ENCODE results near the gene RNASE13. TPM values are rescaled to one million over a fixed set of nuclear protein-coding genes. Genes with fewer than 3 reads are reported as not detected.
"Not testable (repeated sequence)": the region's sequence is repeated elsewhere in the genome, so short reads cannot be mapped to it uniquely, and the experiment has no call there.

The RNASE13 gene
- total and polyA plus RNA-seq, 2 experiments from 2014 or later: not detected

- H3K4me3 Mint-ChIP-seq: no peak within 1 kb of the TSS; the same call in 2 of the 3 replicates
- no peaks in the 10 kb centered on the region for H3K79me2 ChIP-seq (replicated peaks; ENCODE audit: insufficient read depth)
- no peaks in the 10 kb centered on the region for H3K36me3 ChIP-seq (ENCODE audit: insufficient read depth)
- peaks cover 10% of the 10 kb centered on the region for H3K27me3 Mint-ChIP-seq (ENCODE audit: insufficient read depth, low read depth, poor library complexity)
- no peak within 1 kb of the TSS for H2AFZ ChIP-seq
- H3K9me3 Mint-ChIP-seq: no peaks in the 10 kb centered on the region; the same call in 2 of the 3 replicates
- no peaks in the 10 kb centered on the region for H3F3A ChIP-seq (replicated peaks; ENCODE audit: low read depth)
- ATAC-seq (no peak), DNase-seq (ENCODE audit: low spot score) (no peak)
- H3K27ac Mint-ChIP-seq: no peak within 1 kb of the TSS
- H4K20me1 ChIP-seq (replicated peaks; ENCODE audit: insufficient read depth): no peaks in the 10 kb centered on the region
- no peaks in the 10 kb centered on the region for H3K27me3 ChIP-seq (ENCODE audit: insufficient read depth)
- H3K9me2 ChIP-seq (ENCODE audit: insufficient read depth): no peaks in the 10 kb centered on the region
- H3K36me3 Mint-ChIP-seq (ENCODE audit: low read depth): no peaks in the 10 kb centered on the region; the same call in 2 of the 3 replicates
- no peak within 1 kb of the TSS for H3K4me2 ChIP-seq
- no peak within 1 kb of the TSS for H3K27ac ChIP-seq (ENCODE audit: low read depth)
- H3K4me1 ChIP-seq (ENCODE audit: insufficient read depth): peaks cover 10% of the 10 kb centered on the region
- TF ChIP-seq EZH2 (IDR thresholded peaks at IDR 0.05; ENCODE audit: low read depth, unreplicated experiment) (no peak), EZH2phosphoT487 (IDR thresholded peaks at IDR 0.05; ENCODE audit: unreplicated experiment) (no peak), ZNF331 (CRISPR knock-in tag; IDR thresholded peaks at IDR 0.05; ENCODE audit: low read depth) (no peak), ZNF114 (CRISPR knock-in tag; IDR thresholded peaks at IDR 0.05) (no peak), CREB1 (CRISPR knock-in tag; IDR thresholded peaks at IDR 0.05; ENCODE audit: low read depth) (no peak), STAT1 (IDR thresholded peaks at IDR 0.05; ENCODE audit: unreplicated experiment) (no peak), POLR2AphosphoS5 (IDR thresholded peaks at IDR 0.05; ENCODE audit: low read depth) (no peak), NANOG (IDR thresholded peaks at IDR 0.05; ENCODE audit: borderline replicate concordance) (no peak)
- TF ChIP-seq, protein P1, sequence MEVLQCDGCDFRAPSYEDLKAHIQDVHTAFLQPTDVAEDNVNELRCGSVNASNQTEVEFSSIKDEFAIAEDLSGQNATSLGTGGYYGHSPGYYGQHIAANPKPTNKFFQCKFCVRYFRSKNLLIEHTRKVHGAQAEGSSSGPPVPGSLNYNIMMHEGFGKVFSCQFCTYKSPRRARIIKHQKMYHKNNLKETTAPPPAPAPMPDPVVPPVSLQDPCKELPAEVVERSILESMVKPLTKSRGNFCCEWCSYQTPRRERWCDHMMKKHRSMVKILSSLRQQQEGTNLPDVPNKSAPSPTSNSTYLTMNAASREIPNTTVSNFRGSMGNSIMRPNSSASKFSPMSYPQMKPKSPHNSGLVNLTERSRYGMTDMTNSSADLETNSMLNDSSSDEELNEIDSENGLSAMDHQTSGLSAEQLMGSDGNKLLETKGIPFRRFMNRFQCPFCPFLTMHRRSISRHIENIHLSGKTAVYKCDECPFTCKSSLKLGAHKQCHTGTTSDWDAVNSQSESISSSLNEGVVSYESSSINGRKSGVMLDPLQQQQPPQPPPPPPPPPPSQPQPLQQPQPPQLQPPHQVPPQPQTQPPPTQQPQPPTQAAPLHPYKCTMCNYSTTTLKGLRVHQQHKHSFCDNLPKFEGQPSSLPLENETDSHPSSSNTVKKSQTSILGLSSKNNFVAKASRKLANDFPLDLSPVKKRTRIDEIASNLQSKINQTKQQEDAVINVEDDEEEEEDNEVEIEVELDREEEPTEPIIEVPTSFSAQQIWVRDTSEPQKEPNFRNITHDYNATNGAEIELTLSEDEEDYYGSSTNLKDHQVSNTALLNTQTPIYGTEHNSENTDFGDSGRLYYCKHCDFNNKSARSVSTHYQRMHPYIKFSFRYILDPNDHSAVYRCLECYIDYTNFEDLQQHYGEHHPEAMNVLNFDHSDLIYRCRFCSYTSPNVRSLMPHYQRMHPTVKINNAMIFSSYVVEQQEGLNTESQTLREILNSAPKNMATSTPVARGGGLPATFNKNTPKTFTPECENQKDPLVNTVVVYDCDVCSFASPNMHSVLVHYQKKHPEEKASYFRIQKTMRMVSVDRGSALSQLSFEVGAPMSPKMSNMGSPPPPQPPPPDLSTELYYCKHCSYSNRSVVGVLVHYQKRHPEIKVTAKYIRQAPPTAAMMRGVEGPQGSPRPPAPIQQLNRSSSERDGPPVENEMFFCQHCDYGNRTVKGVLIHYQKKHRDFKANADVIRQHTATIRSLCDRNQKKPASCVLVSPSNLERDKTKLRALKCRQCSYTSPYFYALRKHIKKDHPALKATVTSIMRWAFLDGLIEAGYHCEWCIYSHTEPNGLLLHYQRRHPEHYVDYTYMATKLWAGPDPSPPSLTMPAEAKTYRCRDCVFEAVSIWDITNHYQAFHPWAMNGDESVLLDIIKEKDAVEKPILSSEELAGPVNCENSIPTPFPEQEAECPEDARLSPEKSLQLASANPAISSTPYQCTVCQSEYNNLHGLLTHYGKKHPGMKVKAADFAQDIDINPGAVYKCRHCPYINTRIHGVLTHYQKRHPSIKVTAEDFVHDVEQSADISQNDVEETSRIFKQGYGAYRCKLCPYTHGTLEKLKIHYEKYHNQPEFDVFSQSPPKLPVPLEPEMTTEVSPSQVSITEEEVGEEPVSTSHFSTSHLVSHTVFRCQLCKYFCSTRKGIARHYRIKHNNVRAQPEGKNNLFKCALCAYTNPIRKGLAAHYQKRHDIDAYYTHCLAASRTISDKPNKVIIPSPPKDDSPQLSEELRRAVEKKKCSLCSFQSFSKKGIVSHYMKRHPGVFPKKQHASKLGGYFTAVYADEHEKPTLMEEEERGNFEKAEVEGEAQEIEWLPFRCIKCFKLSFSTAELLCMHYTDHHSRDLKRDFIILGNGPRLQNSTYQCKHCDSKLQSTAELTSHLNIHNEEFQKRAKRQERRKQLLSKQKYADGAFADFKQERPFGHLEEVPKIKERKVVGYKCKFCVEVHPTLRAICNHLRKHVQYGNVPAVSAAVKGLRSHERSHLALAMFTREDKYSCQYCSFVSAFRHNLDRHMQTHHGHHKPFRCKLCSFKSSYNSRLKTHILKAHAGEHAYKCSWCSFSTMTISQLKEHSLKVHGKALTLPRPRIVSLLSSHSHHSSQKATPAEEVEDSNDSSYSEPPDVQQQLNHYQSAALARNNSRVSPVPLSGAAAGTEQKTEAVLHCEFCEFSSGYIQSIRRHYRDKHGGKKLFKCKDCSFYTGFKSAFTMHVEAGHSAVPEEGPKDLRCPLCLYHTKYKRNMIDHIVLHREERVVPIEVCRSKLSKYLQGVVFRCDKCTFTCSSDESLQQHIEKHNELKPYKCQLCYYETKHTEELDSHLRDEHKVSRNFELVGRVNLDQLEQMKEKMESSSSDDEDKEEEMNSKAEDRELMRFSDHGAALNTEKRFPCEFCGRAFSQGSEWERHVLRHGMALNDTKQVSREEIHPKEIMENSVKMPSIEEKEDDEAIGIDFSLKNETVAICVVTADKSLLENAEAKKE (CRISPR knock-in tag; IDR thresholded peaks at IDR 0.05): no peak
- TF ChIP-seq, protein P2, sequence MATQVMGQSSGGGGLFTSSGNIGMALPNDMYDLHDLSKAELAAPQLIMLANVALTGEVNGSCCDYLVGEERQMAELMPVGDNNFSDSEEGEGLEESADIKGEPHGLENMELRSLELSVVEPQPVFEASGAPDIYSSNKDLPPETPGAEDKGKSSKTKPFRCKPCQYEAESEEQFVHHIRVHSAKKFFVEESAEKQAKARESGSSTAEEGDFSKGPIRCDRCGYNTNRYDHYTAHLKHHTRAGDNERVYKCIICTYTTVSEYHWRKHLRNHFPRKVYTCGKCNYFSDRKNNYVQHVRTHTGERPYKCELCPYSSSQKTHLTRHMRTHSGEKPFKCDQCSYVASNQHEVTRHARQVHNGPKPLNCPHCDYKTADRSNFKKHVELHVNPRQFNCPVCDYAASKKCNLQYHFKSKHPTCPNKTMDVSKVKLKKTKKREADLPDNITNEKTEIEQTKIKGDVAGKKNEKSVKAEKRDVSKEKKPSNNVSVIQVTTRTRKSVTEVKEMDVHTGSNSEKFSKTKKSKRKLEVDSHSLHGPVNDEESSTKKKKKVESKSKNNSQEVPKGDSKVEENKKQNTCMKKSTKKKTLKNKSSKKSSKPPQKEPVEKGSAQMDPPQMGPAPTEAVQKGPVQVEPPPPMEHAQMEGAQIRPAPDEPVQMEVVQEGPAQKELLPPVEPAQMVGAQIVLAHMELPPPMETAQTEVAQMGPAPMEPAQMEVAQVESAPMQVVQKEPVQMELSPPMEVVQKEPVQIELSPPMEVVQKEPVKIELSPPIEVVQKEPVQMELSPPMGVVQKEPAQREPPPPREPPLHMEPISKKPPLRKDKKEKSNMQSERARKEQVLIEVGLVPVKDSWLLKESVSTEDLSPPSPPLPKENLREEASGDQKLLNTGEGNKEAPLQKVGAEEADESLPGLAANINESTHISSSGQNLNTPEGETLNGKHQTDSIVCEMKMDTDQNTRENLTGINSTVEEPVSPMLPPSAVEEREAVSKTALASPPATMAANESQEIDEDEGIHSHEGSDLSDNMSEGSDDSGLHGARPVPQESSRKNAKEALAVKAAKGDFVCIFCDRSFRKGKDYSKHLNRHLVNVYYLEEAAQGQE (IDR thresholded peaks at IDR 0.05; ENCODE audit: unreplicated experiment): no peak
- H3K4me3 ChIP-seq: no peak within 1 kb of the TSS
- peaks cover 26% of the 10 kb centered on the region for H3K4me1 Mint-ChIP-seq
These were observed 7.2 kb upstream of the RNASE13 start, which contains the start of gene RNASE7 for GRCh38 chr14:21041676-21042433. Gene RNASE7, plus strand, starts transcription at chr14:21042362. Its CDS starts 631 bp downstream, at chr14:21042993.

DNA sequence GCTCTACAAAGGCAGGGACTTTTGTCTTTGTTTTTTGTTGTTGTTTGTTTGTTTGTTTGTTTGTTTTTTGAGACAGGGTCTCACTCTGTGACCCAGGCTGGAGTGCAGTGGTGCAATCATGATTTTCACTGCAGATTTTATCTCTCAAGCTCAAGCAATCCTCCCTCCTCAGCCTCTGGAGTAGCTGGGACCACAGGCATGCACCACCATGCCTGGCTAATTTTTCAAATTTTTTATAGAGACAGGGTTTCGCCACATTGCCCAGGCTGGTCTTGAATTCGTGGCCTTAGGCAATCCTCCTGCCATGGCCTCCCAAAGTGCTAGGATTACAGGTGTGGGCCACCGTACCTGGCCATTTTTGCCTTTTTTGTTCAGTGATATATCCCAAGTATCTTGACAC, 6.3 kb upstream of the RNASE13 start:
- H2AFZ ChIP-seq; H3F3A ChIP-seq (replicated peaks; ENCODE audit: low read depth); H3K27me3 ChIP-seq (ENCODE audit: insufficient read depth); H3K4me3 ChIP-seq; H3K9me3 Mint-ChIP-seq; H3K9me2 ChIP-seq (ENCODE audit: insufficient read depth); H3K4me2 ChIP-seq; H3K4me3 Mint-ChIP-seq; H3K36me3 ChIP-seq (ENCODE audit: insufficient read depth); H3K79me2 ChIP-seq (replicated peaks; ENCODE audit: insufficient read depth); H3K4me1 ChIP-seq (ENCODE audit: insufficient read depth); H4K20me1 ChIP-seq (replicated peaks; ENCODE audit: insufficient read depth); H3K27ac Mint-ChIP-seq; H3K27ac ChIP-seq (ENCODE audit: low read depth); H3K36me3 Mint-ChIP-seq (ENCODE audit: low read depth); ATAC-seq; DNase-seq (ENCODE audit: low spot score): not testable (repeated sequence)
- H3K4me1 Mint-ChIP-seq: peaks cover 26% of the 10 kb centered on the region
- H3K27me3 Mint-ChIP-seq (ENCODE audit: insufficient read depth, low read depth, poor library complexity): peaks cover 16% of the 10 kb centered on the region
